Muscle of leg (tissue), 11 donors: ENCODE results near the gene CA4. TPM values are rescaled to one million over a fixed set of nuclear protein-coding genes. Genes with fewer than 3 reads are reported as not detected.
"Not testable (repeated sequence)": the region's sequence is repeated elsewhere in the genome, so short reads cannot be mapped to it uniquely, and the experiment has no call there.

ENCODE experiments used
- DNase-seq: peaks from one replicate; pipeline ENCODE4 v3.0.0; 2013
- H3K27ac ChIP-seq: one replicate; pipeline ENCODE4 v1.5.1; 2013; ENCODE audit warnings: mild to moderate bottlenecking, low read length, control low read depth
- H3K27me3 ChIP-seq: one replicate; pipeline ENCODE4 v1.6.1; 2013; ENCODE audit warnings: low read length; ENCODE audit not compliant: control insufficient read depth, insufficient read depth
- H3K36me3 ChIP-seq: one replicate; pipeline ENCODE4 v1.6.1; 2013; ENCODE audit warnings: low read length; ENCODE audit not compliant: control insufficient read depth, insufficient read depth
- H3K4me1 ChIP-seq: one replicate; pipeline ENCODE4 v1.6.1; 2013; ENCODE audit warnings: low read length; ENCODE audit not compliant: control insufficient read depth, insufficient read depth
- H3K4me3 ChIP-seq: one replicate; pipeline ENCODE4 v1.5.1; 2013; ENCODE audit warnings: low read length, control low read depth
- H3K9me3 ChIP-seq: replicated peaks from 2 replicates; pipeline ENCODE4 v1.6.1; 2013; ENCODE audit warnings: low read depth, low read length; ENCODE audit not compliant: control insufficient read depth
- WGBS: methylation state at CpG from one replicate; pipeline ENCODE4 v1.1.5; 2013; ENCODE audit warnings: missing lambda C conversion rate; ENCODE audit not compliant: insufficient coverage; 5-methylcytosine and 5-hydroxymethylcytosine counted together
- polyA plus RNA-seq, 8 donors: library from polyadenylated mRNA; unstranded; fragments of 120-200 nt; gene quantifications; one replicate each; pipeline versions ENCODE4 v1.2.1 to v1.2.3, GENCODE V29; 2013; ENCODE audit warnings: inconsistent platforms in 1 of 8, low replicate concordance in 1 of 8; ENCODE audit not compliant: insufficient read length in 8 of 8, insufficient read depth in 1 of 8
- total RNA-seq: library from RNA; stranded (reverse); fragments of 120-200 nt; gene quantifications from one replicate; pipeline ENCODE4 v1.2.4, GENCODE V29; 2013

The CA4 gene
- total and polyA plus RNA-seq, 9 donors, result 4.8 to 16.3 (median 6.9) TPM

GRCh38 chr17:60108712-60109111 is 41.1 kb upstream of the CA4 start:
- no peak overlapping the region for H3K4me3 ChIP-seq
- no peak overlapping the region for H3K27ac ChIP-seq
- no peaks in the 10 kb centered on the region for H3K9me3 ChIP-seq
- no CpG with 5 or more reads among the region's 4 CpGs for WGBS
- H3K4me1 ChIP-seq, result no peaks in the 10 kb centered on the region
- no peaks in the 10 kb centered on the region for H3K27me3 ChIP-seq
- H3K36me3 ChIP-seq, result no peaks in the 10 kb centered on the region
- DNase-seq, result no peak

- no peak for DNase-seq
- Histone ChIP-seq H3K27ac (no peak overlapping the region), H3K9me3 (no peaks in the 10 kb centered on the region), H3K36me3 (no peaks in the 10 kb centered on the region), H3K4me3 (no peak overlapping the region), H3K27me3 (no peaks in the 10 kb centered on the region), H3K4me1 (no peaks in the 10 kb centered on the region)
- WGBS, result no CpG with 5 or more reads among the region's 1 CpG
These were observed 40.6 kb upstream of the CA4 start for GRCh38 chr17:60109161-60109560.

GRCh38 chr17:60110586-60110985 is 39.2 kb upstream of the CA4 start:
- Histone ChIP-seq H3K27ac (no peak overlapping the region), H3K4me3 (no peak overlapping the region), H3K36me3 (no peaks in the 10 kb centered on the region), H3K9me3 (no peaks in the 10 kb centered on the region), H3K27me3 (no peaks in the 10 kb centered on the region), H3K4me1 (no peaks in the 10 kb centered on the region)
- no CpG with 5 or more reads among the region's 3 CpGs for WGBS
- DNase-seq, result no peak

GRCh38 chr17:60111661-60112060 is 38.1 kb upstream of the CA4 start:
- not testable (repeated sequence) for H3K36me3 ChIP-seq, H3K27me3 ChIP-seq, DNase-seq, H3K27ac ChIP-seq, H3K4me3 ChIP-seq, H3K9me3 ChIP-seq, H3K4me1 ChIP-seq
- WGBS, result no CpG with 5 or more reads among the region's 5 CpGs

GRCh38 chr17:60115364-60115763 is 34.4 kb upstream of the CA4 start:
- H3K4me1 ChIP-seq, H3K4me3 ChIP-seq, H3K9me3 ChIP-seq, H3K27ac ChIP-seq, H3K27me3 ChIP-seq, H3K36me3 ChIP-seq, DNase-seq: not testable (repeated sequence)
- WGBS, result no CpG with 5 or more reads among the region's 5 CpGs

- H3K27ac ChIP-seq, H3K27me3 ChIP-seq, H3K36me3 ChIP-seq, H3K4me1 ChIP-seq, DNase-seq, H3K9me3 ChIP-seq, H3K4me3 ChIP-seq: not testable (repeated sequence)
- WGBS, result no CpG with 5 or more reads among the region's 14 CpGs
These were observed 33.6 kb upstream of the CA4 start for GRCh38 chr17:60116196-60116595.

- H3K9me3 ChIP-seq, H3K27ac ChIP-seq, DNase-seq, H3K4me3 ChIP-seq, H3K36me3 ChIP-seq, H3K4me1 ChIP-seq, H3K27me3 ChIP-seq: not testable (repeated sequence)
- no CpG with 5 or more reads among the region's 15 CpGs for WGBS
These were observed 30.6 kb upstream of the CA4 start for GRCh38 chr17:60119162-60119561.

GRCh38 chr17:60119807-60120748 is 29.7 kb upstream of the CA4 start:
- not testable (repeated sequence) for H3K27ac ChIP-seq, H3K27me3 ChIP-seq, DNase-seq, H3K36me3 ChIP-seq, H3K9me3 ChIP-seq, H3K4me3 ChIP-seq, H3K4me1 ChIP-seq
- WGBS, result no CpG with 5 or more reads among the region's 114 CpGs

- H3K9me3 ChIP-seq, result no peaks in the 10 kb centered on the region
- no peaks in the 10 kb centered on the region for H3K27me3 ChIP-seq
- no peak overlapping the region for H3K4me3 ChIP-seq
- H3K4me1 ChIP-seq, result no peaks in the 10 kb centered on the region
- H3K36me3 ChIP-seq, result no peaks in the 10 kb centered on the region
- no peak for DNase-seq
- no peak overlapping the region for H3K27ac ChIP-seq
- WGBS, result 27% methylated on average over 11 of the region's 14 CpGs
These were observed 22.4 kb upstream of the CA4 start for GRCh38 chr17:60127068-60128064.
